NCI-H1105 (cell line): ENCODE measurements around the gene MVP.
"Not testable (repeated sequence)": the region's sequence is repeated elsewhere in the genome, so short reads cannot be mapped to it uniquely, and the experiment has no call there.

Experiments
- DNase-seq: peaks from one replicate; lab custom pipeline; 2025; lab: John Stamatoyannopoulos, UW

Gene MVP

DNA sequence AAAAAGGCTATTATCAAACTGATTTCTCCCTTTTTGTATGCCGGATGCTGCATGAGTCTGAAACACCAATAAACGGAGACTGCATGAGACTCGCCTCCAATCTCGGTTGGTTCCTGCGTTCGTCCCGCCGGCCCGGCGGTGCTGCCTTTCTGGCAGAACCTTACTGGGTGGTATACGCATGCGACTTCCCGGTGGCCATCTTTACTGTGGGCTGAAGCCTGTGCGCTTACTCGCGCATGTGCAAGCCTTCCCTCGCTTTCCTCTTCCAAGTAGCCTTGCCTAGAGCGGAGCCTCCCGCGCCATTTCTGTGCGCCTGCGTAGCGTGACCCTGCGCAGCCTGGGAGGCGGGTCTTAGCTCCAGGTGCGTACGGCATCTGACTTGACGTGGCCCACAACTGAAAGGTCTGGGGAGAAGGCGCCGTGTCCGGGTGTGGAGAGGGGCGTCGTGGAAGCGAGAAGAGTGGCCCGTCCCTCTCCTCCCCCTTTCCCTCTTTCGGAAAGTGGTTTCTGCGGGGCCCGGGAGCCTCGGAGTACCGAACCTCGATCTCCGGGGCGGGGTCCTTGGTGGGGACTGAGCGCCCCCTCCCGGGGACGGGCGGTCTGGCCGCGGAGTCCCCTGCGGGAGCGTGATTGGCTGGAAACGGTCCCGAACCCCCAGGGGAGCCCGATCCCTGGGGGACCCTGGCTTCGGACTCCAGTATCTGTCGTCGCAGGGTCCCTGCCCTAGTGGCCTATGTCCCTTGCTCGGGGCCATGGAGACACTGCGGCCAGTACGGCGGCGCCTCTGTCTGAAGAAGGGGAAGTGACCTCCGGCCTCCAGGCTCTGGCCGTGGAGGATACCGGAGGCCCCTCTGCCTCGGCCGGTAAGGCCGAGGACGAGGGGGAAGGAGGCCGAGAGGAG, 4.2 kb upstream of the MVP start, which contains the start of gene PAGR1:
PAGR1 (plus strand) TSS at position 360 of the 901 bp plus-strand sequence; CDS start at position 734, 374 bp downstream.
- DNase-seq = peak; percentile 98

- no peak for DNase-seq
Observed at GRCh38 chr16:29816694-29817441, 3.4 kb upstream of the MVP start.

DNA sequence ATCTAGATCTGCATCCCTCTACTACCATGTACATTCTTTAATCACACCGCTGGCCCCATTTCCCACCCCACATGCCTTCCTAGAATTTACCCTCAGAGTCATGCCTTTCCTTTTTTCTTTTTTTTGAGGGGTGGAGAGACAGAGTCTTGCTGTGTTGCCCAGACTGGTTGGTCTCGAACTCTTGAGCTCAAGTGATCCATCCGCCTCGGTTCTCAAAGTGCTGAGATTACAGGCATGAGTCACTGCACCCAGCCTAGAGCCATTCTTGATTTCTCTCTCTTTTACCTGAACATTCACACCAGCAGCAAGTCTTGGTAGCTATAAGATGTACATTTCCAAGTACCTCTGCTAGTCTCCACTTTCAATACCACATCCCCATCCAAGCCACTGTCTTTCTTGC, 2.2 kb upstream of the MVP start:
- DNase-seq = no peak

- no peak for DNase-seq
Observed at GRCh38 chr16:29819506-29819905, 756 bp upstream of the MVP start.

DNA sequence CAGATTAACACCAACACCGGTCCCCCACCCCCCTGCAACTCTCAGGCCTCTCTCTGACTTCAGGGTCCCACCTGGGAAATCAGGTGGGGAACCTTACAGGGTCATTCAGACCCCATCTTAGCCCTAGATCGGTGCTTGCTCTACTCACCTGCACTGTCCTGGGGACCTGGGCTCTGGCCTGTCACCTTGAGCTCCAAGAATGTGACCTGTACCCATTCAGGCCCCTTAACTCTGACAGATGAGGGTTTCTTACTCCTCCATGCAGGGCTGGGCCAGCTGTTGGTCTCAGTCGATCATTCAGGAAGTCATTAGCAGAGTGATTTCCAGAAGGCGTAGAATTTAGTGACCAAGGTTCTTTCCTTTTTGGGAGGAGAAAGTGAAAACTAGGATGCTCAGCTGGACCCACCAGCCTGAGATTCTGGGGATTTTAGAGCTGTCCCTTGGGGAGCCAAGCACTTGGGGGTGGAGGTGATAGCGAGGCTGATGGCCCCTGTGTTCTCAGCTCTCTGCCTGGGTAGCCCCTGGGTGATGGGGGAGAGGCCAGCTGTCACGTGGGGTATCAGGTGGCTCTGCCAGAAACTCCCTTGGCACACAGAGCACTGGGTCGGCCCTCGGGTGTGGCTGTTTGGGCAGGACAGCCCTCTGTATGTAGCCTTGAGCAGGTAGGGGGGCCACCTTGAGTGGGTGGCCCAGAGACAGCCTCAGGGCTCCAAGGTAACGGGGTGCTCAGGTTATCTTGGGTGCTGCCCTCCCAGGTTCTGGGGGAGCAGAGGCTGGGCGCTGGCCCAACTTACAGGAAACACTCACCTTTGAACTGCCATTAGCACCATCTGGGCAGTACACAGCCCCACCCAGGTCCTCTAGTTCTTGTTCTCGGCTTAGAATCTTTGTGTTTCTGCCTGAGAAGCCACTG, 724 bp downstream of the MVP start:
- no peak for DNase-seq

DNA sequence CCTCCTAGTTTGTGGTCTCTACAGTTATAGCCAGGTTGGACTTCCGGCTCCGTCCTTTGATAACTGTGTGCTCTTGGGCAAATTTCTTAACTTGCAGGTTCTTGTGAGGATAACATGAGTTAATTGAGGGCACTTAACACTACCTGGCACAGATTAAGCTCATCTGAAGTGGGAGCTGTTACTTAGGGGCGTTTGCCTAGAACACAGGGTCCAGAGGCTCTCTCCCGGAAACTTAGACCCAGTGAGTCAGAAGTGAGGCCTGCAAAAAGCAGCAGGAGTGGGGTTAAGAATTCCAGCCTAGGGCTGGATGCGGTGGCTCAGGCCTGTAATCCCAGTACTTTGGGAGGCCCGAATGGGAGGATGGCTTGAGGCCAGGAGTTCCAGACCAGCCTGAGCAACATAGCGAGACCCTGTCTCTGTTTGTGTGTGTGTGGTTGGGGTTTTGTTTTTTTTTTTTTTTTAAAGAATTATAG, 1.4 kb downstream of the MVP start:
- DNase-seq = no peak

GRCh38 chr16:29824589-29825144, 4.4 kb downstream of the MVP start:
- DNase-seq = no peak

- no peak for DNase-seq
Observed at GRCh38 chr16:29825145-29826044, 5.1 kb downstream of the MVP start.

GRCh38 chr16:29826342-29826695, 6.1 kb downstream of the MVP start:
- no peak for DNase-seq

- DNase-seq = no peak
Observed at GRCh38 chr16:29830774-29831173, 10.5 kb downstream of the MVP start.

DNA sequence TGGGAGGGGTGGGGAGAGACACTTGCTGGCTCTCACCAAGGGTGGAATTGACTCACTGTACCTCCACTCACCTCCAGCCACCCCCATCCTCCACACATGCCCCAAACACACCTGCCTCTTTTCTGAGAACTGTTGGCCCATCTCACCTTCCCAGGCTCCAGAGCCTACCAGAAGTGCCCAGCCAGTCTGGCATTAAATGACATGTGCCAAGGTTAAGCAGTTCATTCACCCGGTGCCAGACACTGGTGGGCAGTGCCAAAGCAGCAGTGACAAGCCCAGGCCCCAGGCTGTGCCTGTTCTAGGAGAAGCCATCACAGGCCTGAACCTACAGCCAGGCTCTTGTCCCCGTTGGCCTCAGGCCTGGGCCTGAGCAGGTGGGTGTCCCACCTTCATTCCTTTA, 11.2 kb downstream of the MVP start:
- no peak for DNase-seq

DNA sequence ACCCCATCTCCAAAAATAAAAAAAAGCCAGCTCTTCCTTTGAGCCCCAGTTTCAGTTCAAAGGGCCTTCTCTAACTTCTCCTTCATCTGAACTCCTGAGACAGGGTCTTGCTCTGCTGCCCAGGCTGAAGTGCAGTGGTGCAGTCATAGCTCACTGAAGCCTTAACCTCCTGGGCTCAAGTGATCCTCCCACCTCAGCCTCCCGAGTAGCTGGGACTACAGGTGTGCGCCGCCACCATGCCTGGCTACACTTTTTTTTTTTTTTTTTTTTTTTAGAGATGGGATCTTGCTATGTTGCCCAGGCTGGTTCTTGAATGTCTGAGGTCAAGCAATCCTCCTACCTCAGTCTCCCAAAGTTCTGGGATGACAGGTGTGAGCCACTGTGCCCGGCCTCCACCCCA, 13.0 kb downstream of the MVP start:
- DNase-seq = not testable (repeated sequence)

DNA sequence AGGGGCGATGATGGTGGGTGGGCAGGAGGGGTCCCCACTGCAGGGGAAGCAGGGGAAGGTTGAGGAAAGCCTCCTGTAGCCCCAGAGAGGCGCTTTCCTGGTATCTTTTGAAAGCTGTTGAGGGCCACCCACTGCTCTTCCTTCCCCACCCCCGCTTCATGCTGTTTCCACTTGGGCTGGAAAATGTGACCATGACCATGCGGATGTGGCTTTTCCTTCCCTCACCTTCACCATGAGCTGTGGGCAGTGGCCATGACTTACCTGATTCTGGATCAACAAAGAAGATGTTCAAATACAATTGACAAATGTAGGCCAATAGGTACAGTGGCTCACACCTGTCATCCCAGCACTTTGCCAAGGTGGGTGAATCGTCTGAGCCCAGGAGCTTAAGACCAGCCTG, 13.8 kb downstream of the MVP start:
- no peak for DNase-seq

- DNase-seq = no peak
Observed at GRCh38 chr16:29835926-29836325, 15.7 kb downstream of the MVP start.

DNA sequence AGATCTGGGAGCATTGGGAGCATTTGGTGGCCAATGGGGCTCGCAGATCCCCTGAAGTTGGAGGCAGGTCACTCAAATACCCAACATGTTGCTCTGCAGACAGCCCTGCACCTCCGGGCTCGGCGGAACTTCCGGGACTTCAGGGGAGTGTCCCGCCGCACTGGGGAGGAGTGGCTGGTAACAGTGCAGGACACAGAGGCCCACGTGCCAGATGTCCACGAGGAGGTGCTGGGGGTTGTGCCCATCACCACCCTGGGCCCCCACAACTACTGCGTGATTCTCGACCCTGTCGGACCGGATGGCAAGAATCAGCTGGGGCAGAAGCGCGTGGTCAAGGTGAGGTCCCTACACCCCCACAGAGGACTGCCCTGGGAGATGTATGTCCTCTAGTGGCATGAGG, 16.4 kb downstream of the MVP start:
- DNase-seq = no peak

- no peak for DNase-seq
Observed at GRCh38 chr16:29837841-29838240, 17.6 kb downstream of the MVP start.

DNA sequence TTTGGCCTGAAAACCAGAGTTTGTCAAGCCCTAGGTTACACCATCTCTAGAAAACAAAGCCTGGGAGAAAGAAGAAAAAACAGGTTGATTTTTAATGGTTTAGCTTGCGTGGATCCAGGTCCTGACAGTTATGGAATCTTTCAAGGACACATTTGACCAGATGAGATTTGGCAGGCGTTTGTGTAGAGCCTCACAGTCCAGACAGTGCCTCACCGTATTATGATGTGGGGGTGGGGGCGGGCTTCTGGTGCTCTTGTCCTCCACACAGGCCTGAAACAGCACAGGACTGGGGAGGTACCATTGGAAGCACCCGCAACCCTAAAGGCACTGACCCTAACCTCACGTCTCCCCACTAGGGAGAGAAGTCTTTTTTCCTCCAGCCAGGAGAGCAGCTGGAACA, 19.6 kb downstream of the MVP start:
- no peak for DNase-seq

- DNase-seq = no peak
Observed at GRCh38 chr16:29840240-29840639, 20.0 kb downstream of the MVP start.

DNA sequence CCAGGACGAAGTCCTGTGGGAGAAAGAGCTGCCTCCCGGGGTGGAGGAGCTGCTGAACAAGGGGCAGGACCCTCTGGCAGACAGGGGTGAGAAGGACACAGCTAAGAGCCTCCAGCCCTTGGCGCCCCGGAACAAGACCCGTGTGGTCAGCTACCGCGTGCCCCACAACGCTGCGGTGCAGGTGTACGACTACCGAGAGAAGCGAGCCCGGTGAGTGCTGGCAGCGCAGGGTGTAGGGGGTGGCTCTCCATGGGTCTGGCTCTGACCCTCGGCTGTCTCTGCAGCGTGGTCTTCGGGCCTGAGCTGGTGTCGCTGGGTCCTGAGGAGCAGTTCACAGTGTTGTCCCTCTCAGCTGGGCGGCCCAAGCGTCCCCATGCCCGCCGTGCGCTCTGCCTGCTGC, 21.4 kb downstream of the MVP start:
- no peak for DNase-seq

GRCh38 chr16:29842732-29843346, 22.6 kb downstream of the MVP start:
- DNase-seq = no peak
